Activated naive CD8-positive, alpha-beta T cell treated with anti-CD3 and anti-CD28 coated beads, Interleukin-2, amount 10 ng/mL, durations not matched to agents 7 days and 5 days (primary cell): ENCODE measurements around the gene MARVELD3. TPM values are rescaled to one million over a fixed set of nuclear protein-coding genes. Genes with fewer than 3 reads are reported as not detected.
A peak's percentile ranks its signal among the peaks of the same experiment; 100 is the strongest.
"Not testable (repeated sequence)": the region's sequence is repeated elsewhere in the genome, so short reads cannot be mapped to it uniquely, and the experiment has no call there.

ENCODE experiments used
- ATAC-seq: fragments of 150-1000 bp; cut with Tn5 transposase; one replicate; pipeline ENCODE4 v1.10.0; 2021; ENCODE audit warnings: low read depth, moderate library complexity
- POLR2A ChIA-PET: fragments of 350-600 bp; sonication (Branson Sonifier 250); formaldehyde crosslinking; loops from one replicate; lab custom pipeline; 2021; ENCODE audit warnings: antibody characterized with exemption; lab: Charles Lee
- DNase-seq: peaks from one replicate; pipeline ENCODE4 v3.0.0; 2021
- H3K27ac Mint-ChIP-seq: one replicate; pipeline ENCODE4 v1.8.0; 2022; ENCODE audit warnings: mild to moderate bottlenecking, mixed read lengths
- H3K27me3 Mint-ChIP-seq: one replicate; pipeline ENCODE4 v1.8.0; 2022; ENCODE audit warnings: mild to moderate bottlenecking, moderate library complexity, mixed read lengths
- H3K36me3 Mint-ChIP-seq: one replicate; pipeline ENCODE4 v1.8.0; 2021; ENCODE audit warnings: mild to moderate bottlenecking, mixed read lengths
- H3K4me1 Mint-ChIP-seq: one replicate; pipeline ENCODE4 v1.8.0; 2021; ENCODE audit warnings: mixed read lengths
- H3K4me3 Mint-ChIP-seq: one replicate; pipeline ENCODE4 v1.8.0; 2022; ENCODE audit warnings: mild to moderate bottlenecking, moderate library complexity, mixed read lengths
- H3K9me3 Mint-ChIP-seq: one replicate; pipeline ENCODE4 v1.8.0; 2021; ENCODE audit warnings: mixed read lengths
- total RNA-seq, 2 experiments: library from RNA; stranded (reverse); gene quantifications; one replicate each; pipeline ENCODE4 v1.2.3, GENCODE V29; 2021

Gene MARVELD3
- total RNA-seq, 2 experiments from 2014 or later = not detected

GRCh38 chr16:71669926-71670536 is 44.0 kb downstream of the MARVELD3 start:
- Mint-ChIP-seq H3K27me3 (no peaks in the 10 kb centered on the region), H3K4me1 (peaks cover 2% of the 10 kb centered on the region), H3K27ac (peak overlapping the region; percentile 3), H3K36me3 (peaks cover 21% of the 10 kb centered on the region), H3K4me3 (no peak overlapping the region), H3K9me3 (no peaks in the 10 kb centered on the region)
- ATAC-seq (no peak), DNase-seq (no peak)
- POLR2A ChIA-PET = no interaction called here

GRCh38 chr16:71670537-71670936 is 44.6 kb downstream of the MARVELD3 start:
- no peaks in the 10 kb centered on the region for H3K27me3 Mint-ChIP-seq
- H3K4me1 Mint-ChIP-seq = peaks cover 2% of the 10 kb centered on the region
- no peaks in the 10 kb centered on the region for H3K9me3 Mint-ChIP-seq
- ATAC-seq (no peak), DNase-seq (no peak)
- POLR2A ChIA-PET = no interaction called here
- no peak overlapping the region for H3K27ac Mint-ChIP-seq
- peaks cover 21% of the 10 kb centered on the region for H3K36me3 Mint-ChIP-seq
- no peak overlapping the region for H3K4me3 Mint-ChIP-seq

GRCh38 chr16:71671165-71671564 is 45.2 kb downstream of the MARVELD3 start:
- no peak for ATAC-seq
- DNase-seq = no peak
- Mint-ChIP-seq H3K9me3 (no peaks in the 10 kb centered on the region), H3K27me3 (no peaks in the 10 kb centered on the region), H3K27ac (no peak overlapping the region), H3K4me3 (no peak overlapping the region), H3K36me3 (peaks cover 23% of the 10 kb centered on the region), H3K4me1 (peaks cover 6% of the 10 kb centered on the region)
- POLR2A ChIA-PET = interaction anchor here (0.6 kb wide), 1 partner anchor 351 kb away, joined by 5 read pairs; no protein-coding TSS in a partner anchor

GRCh38 chr16:71672125-71672524 is 46.1 kb downstream of the MARVELD3 start:
- POLR2A ChIA-PET = interaction anchor here (0.8 kb wide), 1 partner anchor 107 kb away, joined by 3 read pairs; no protein-coding TSS in a partner anchor
- ATAC-seq (no peak), DNase-seq (no peak)
- Mint-ChIP-seq H3K27ac (no peak overlapping the region), H3K4me1 (peaks cover 13% of the 10 kb centered on the region), H3K4me3 (no peak overlapping the region), H3K27me3 (no peaks in the 10 kb centered on the region), H3K36me3 (peaks cover 23% of the 10 kb centered on the region), H3K9me3 (no peaks in the 10 kb centered on the region)

GRCh38 chr16:71672803-71673581 is 47.0 kb downstream of the MARVELD3 start:
- ATAC-seq (no peak), DNase-seq (no peak)
- peaks cover 19% of the 10 kb centered on the region for H3K36me3 Mint-ChIP-seq
- POLR2A ChIA-PET = interaction anchor here (0.8 kb wide), 1 partner anchor 108 kb away, joined by 3 read pairs; no protein-coding TSS in a partner anchor
- H3K4me3 Mint-ChIP-seq = no peak overlapping the region
- no peak overlapping the region for H3K27ac Mint-ChIP-seq
- no peaks in the 10 kb centered on the region for H3K27me3 Mint-ChIP-seq
- H3K4me1 Mint-ChIP-seq = peaks cover 13% of the 10 kb centered on the region
- H3K9me3 Mint-ChIP-seq = no peaks in the 10 kb centered on the region

- Mint-ChIP-seq H3K27ac (no peak overlapping the region), H3K4me1 (peaks cover 13% of the 10 kb centered on the region), H3K4me3 (no peak overlapping the region), H3K36me3 (peaks cover 21% of the 10 kb centered on the region), H3K9me3 (no peaks in the 10 kb centered on the region), H3K27me3 (no peaks in the 10 kb centered on the region)
- POLR2A ChIA-PET = no interaction called here
- DNase-seq = no peak
- ATAC-seq = no peak
Measured at GRCh38 chr16:71673582-71673973, 47.6 kb downstream of the MARVELD3 start.

GRCh38 chr16:71674229-71674628 is 48.2 kb downstream of the MARVELD3 start:
- POLR2A ChIA-PET = no interaction called here
- Mint-ChIP-seq H3K36me3 (peaks cover 24% of the 10 kb centered on the region), H3K4me1 (peaks cover 13% of the 10 kb centered on the region), H3K27me3 (no peaks in the 10 kb centered on the region), H3K9me3 (no peaks in the 10 kb centered on the region), H3K27ac (no peak overlapping the region), H3K4me3 (no peak overlapping the region)
- ATAC-seq = no peak
- DNase-seq = no peak

- Mint-ChIP-seq H3K4me1 (peaks cover 13% of the 10 kb centered on the region), H3K4me3 (no peak overlapping the region), H3K27ac (no peak overlapping the region), H3K36me3 (peaks cover 22% of the 10 kb centered on the region), H3K27me3 (no peaks in the 10 kb centered on the region), H3K9me3 (no peaks in the 10 kb centered on the region)
- no peak for DNase-seq
- ATAC-seq = no peak
- POLR2A ChIA-PET = interaction anchor here (0.8 kb wide), 1 partner anchor 110 kb away, joined by 3 read pairs; no protein-coding TSS in a partner anchor
Measured at GRCh38 chr16:71675380-71675779, 49.4 kb downstream of the MARVELD3 start.

GRCh38 chr16:71676236-71676635 is 50.3 kb downstream of the MARVELD3 start:
- ATAC-seq (peak; percentile 98), DNase-seq (peak; percentile 49)
- Mint-ChIP-seq H3K27ac (peak overlapping the region; percentile 70), H3K4me3 (peak overlapping the region; percentile 53), H3K36me3 (peaks cover 27% of the 10 kb centered on the region), H3K9me3 (no peaks in the 10 kb centered on the region), H3K27me3 (no peaks in the 10 kb centered on the region), H3K4me1 (peaks cover 13% of the 10 kb centered on the region)
- POLR2A ChIA-PET = interaction anchor here (0.8 kb wide), 2 partner anchors 111 to 132 kb away, joined by 3 read pairs; partner anchors contain the start of gene AP1G1

- Mint-ChIP-seq H3K4me3 (no peak overlapping the region), H3K27me3 (no peaks in the 10 kb centered on the region), H3K9me3 (no peaks in the 10 kb centered on the region), H3K27ac (no peak overlapping the region), H3K4me1 (peaks cover 7% of the 10 kb centered on the region), H3K36me3 (peaks cover 36% of the 10 kb centered on the region)
- DNase-seq (no peak), ATAC-seq (no peak)
- POLR2A ChIA-PET = no interaction called here
Measured at GRCh38 chr16:71681360-71681759, 55.4 kb downstream of the MARVELD3 start.

GRCh38 chr16:71684280-71684679 is 58.3 kb downstream of the MARVELD3 start:
- H3K9me3 Mint-ChIP-seq, H3K27ac Mint-ChIP-seq, H3K4me3 Mint-ChIP-seq, H3K27me3 Mint-ChIP-seq, H3K4me1 Mint-ChIP-seq, ATAC-seq, DNase-seq, POLR2A ChIA-PET: not testable (repeated sequence)
- H3K36me3 Mint-ChIP-seq = peaks cover 36% of the 10 kb centered on the region
